Erythroblast (primary cell): ENCODE measurements around the gene TBCD.

Source experiments
- GATA1 ChIP-seq: IDR thresholded peaks from 2 replicates; pipeline ENCODE4 v1.6.1; 2011; ENCODE audit warnings: low read depth, mild to moderate bottlenecking, control low read depth, low read length, moderate library complexity
- POLR2A ChIP-seq: IDR thresholded peaks from 2 replicates; pipeline ENCODE4 v1.6.1; 2011; ENCODE audit warnings: mild to moderate bottlenecking, low read length

- TF ChIP-seq POLR2A, result no peak
- TF ChIP-seq GATA1, result no peak
Observed at GRCh38 chr17:82845163-82845807, 93.4 kb downstream of the TBCD start.
